GM12864 (cell line): Measurements from ENCODE around the gene TNFRSF19.

Experiments
- DNase-seq: peaks from one replicate; pipeline ENCODE4 v3.0.0-alpha.2; 2011; ENCODE audit warnings: low read depth
- H3K4me3 ChIP-seq: 2 replicates; pipeline ENCODE4 v1.5.1; 2011; ENCODE audit warnings: mild to moderate bottlenecking, low read depth, low read length, control low read depth
- TF ChIP-seq, protein P1 (sequence below): IDR thresholded peaks from 2 replicates; pipeline ENCODE4 v1.5.1; 2011; ENCODE audit warnings: low read depth, mild to moderate bottlenecking, moderate library complexity, low read length, control low read depth, inconsistent platforms; ENCODE audit errors: missing control alignments

The TNFRSF19 gene

GRCh38 chr13:23631311-23632047 lies 61.3 kb downstream of the TNFRSF19 start:
- no peak overlapping the region for H3K4me3 ChIP-seq
- no peak for DNase-seq
- TF ChIP-seq, protein P1, sequence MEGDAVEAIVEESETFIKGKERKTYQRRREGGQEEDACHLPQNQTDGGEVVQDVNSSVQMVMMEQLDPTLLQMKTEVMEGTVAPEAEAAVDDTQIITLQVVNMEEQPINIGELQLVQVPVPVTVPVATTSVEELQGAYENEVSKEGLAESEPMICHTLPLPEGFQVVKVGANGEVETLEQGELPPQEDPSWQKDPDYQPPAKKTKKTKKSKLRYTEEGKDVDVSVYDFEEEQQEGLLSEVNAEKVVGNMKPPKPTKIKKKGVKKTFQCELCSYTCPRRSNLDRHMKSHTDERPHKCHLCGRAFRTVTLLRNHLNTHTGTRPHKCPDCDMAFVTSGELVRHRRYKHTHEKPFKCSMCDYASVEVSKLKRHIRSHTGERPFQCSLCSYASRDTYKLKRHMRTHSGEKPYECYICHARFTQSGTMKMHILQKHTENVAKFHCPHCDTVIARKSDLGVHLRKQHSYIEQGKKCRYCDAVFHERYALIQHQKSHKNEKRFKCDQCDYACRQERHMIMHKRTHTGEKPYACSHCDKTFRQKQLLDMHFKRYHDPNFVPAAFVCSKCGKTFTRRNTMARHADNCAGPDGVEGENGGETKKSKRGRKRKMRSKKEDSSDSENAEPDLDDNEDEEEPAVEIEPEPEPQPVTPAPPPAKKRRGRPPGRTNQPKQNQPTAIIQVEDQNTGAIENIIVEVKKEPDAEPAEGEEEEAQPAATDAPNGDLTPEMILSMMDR = no peak

DNA sequence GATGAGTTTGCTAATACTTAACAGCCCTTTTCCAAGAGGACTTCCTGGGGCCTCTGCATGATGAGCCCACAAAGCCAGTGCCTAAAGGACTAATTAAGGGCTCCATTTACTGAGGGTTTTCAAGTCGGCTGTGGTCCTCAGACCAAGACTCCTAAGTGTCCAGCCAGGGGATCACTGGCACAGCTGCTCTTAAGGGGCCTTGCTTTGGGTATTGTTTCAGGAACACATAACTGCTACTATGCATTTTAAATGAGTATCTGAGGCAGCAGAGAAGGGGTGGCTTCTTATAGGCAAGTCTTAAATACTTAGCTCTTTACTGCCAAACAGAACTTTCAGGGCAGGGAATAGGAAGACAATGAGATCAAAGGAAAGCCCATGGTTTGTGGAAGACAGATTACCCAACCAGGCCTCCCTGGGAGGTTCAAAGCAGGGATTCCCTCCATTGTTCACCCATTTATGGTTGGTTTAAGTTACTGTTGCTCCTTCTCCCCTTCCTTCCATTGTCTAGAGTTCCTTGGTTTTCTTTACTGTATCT lies 61.9 kb downstream of the TNFRSF19 start:
- TF ChIP-seq, protein P1 = no peak
- DNase-seq = no peak
- H3K4me3 ChIP-seq = no peak overlapping the region

DNA sequence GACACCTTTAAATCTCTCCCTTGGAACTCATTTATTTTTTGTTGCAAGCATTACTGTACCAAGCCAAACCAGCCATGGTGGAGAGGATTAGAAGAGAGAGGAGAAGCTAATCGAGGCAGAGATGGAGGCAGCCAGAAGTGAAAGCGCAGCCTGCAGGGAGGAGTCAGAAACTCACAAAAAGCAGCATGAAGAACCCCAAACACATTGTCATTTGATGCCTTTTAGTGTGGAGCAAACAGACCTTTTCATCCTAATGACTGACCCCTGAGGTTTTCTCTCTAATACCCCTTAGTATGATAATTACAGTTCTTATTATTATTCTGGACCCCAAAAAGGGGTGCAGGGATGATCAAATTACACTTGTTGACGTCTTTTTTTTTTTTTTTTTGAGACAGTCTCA lies 62.5 kb downstream of the TNFRSF19 start:
- no peak overlapping the region for H3K4me3 ChIP-seq
- TF ChIP-seq, protein P1 = no peak
- DNase-seq = no peak

DNA sequence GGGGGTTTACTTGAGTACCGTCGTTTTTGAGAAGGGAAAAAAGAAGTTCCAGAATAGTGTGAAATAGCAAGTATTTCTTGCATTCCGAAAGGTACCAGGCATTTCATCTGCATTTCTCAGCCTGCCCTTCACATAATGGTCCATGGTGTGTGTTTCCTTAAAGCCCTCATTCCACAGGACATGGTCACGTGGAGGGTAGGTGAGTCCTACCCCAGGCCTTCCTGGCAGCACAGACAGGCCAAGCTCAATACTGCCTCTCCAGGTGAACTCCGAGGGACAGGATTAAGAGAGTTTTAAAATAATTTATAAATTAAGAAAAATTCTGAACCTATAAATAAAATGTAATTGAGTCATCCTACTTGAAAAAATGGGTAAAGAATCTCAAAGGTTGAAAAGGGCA lies 64.7 kb downstream of the TNFRSF19 start:
- TF ChIP-seq, protein P1 = no peak
- H3K4me3 ChIP-seq = no peak overlapping the region
- DNase-seq = no peak

DNA sequence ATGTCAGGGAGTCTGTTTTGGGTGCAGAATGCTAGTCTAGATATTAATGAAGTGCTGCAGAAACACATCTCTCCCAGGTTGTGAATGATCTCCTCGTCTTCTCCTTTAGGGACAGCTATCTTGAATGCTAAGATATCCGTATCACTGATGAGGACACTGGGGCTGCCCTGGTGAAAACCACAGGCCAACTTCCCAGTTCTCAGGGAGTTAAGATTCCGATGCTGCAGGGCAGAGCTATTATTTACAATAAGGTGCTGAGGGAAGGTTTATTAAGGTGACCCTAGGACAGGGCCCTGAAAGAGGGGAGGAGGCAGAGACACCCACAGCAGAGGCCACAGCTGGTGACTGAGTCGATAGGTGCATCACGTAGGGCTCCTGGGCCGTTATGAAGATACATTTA lies 66.1 kb downstream of the TNFRSF19 start:
- no peak overlapping the region for H3K4me3 ChIP-seq
- TF ChIP-seq, protein P1 = no peak
- DNase-seq = no peak

DNA sequence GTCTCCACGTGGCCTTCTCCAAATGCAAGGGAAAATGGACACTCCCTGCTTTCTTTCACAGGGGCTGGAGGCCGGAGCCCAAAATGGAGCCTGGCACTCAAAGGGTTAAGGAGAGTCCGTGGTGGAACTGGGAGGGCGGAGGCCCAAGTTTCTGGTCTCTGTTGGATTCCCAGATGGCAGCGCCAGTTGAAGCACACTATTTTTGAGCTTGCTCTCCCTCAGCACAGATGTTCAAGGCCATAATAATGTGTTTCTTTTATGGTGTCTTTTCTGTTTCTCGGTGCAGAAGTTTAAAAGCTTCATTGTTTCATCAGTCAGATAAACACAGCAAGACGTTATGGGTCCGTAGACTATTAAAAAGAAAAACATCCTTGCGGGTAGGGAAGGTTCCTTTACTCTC lies 67.6 kb downstream of the TNFRSF19 start:
- no peak for DNase-seq
- TF ChIP-seq, protein P1 = no peak
- no peak overlapping the region for H3K4me3 ChIP-seq

GRCh38 chr13:23639674-23640073 lies 69.5 kb downstream of the TNFRSF19 start:
- DNase-seq = no peak
- TF ChIP-seq, protein P1 = no peak
- no peak overlapping the region for H3K4me3 ChIP-seq
